CD14-positive monocyte (primary cell): ENCODE measurements around the gene TMOD1. TPM values are rescaled to one million over a fixed set of nuclear protein-coding genes. Genes with fewer than 3 reads are reported as not detected.

Source experiments
- DNase-seq, 3 donors: peaks; one replicate each; pipeline ENCODE4 v3.0.0-alpha.2; 2011 to 2022
- H2AFZ ChIP-seq: 2 replicates; pipeline ENCODE4 v1.6.0; 2012; ENCODE audit warnings: mild to moderate bottlenecking, low read depth, low read length, inconsistent platforms; ENCODE audit not compliant: insufficient read depth, poor library complexity, severe bottlenecking
- H3K27ac ChIP-seq, 2 donors: 1 replicate in 1 of 2; 2 replicates in 1 of 2; pipeline ENCODE4 v1.5.1; 2012 to 2013; ENCODE audit warnings: low read length in 2 of 2, control low read depth in 1 of 2, inconsistent platforms in 1 of 2, low read depth in 1 of 2, mild to moderate bottlenecking in 1 of 2
- H3K27me3 ChIP-seq, 2 donors: one replicate each; pipeline versions ENCODE4 v1.6.0 to v1.6.1; 2011 to 2013; ENCODE audit warnings: low read length in 2 of 2; ENCODE audit not compliant: control insufficient read depth in 2 of 2, insufficient read depth in 2 of 2
- H3K36me3 ChIP-seq, 2 donors: replicated peaks in 1 of 2; 1 replicate in 1 of 2; 2 replicates in 1 of 2; pipeline versions ENCODE4 v1.5.1 to v1.6.1; 2012 to 2013; ENCODE audit warnings: low read length in 2 of 2, control low read depth in 1 of 2, inconsistent platforms in 1 of 2, mild to moderate bottlenecking in 1 of 2; ENCODE audit not compliant: insufficient read depth in 2 of 2, control insufficient read depth in 1 of 2
- H3K4me1 ChIP-seq, 2 donors: 1 replicate in 1 of 2; 2 replicates in 1 of 2; pipeline versions ENCODE4 v1.5.1 to v1.6.1; 2012 to 2013; ENCODE audit warnings: low read length in 2 of 2, control low read depth in 1 of 2, inconsistent platforms in 1 of 2, mild to moderate bottlenecking in 1 of 2, moderate library complexity in 1 of 2; ENCODE audit not compliant: insufficient read depth in 2 of 2, control insufficient read depth in 1 of 2
- H3K4me2 ChIP-seq: replicated peaks from 2 replicates; pipeline ENCODE3; 2012; ENCODE audit warnings: low read length, moderate library complexity, mild to moderate bottlenecking; ENCODE audit not compliant: poor library complexity, severe bottlenecking; ENCODE audit errors: extremely low read depth
- H3K4me3 ChIP-seq, 3 experiments: fragments of 200-600 bp in 1 of 3; sonication (generic) in 1 of 3; replicated peaks in 1 of 3; 1 replicate in 2 of 3; 2 replicates in 1 of 3; pipeline ENCODE4 v1.5.1; 2011 to 2013; ENCODE audit warnings: low read length in 3 of 3, mild to moderate bottlenecking in 3 of 3, control low read depth in 2 of 3, low read depth in 2 of 3, inconsistent platforms in 1 of 3, moderate library complexity in 1 of 3
- H3K79me2 ChIP-seq: 2 replicates; pipeline ENCODE4 v1.6.0; 2012; ENCODE audit warnings: mild to moderate bottlenecking, control low read depth, inconsistent platforms, low read length, moderate library complexity; ENCODE audit not compliant: insufficient read depth
- H3K9ac ChIP-seq: 2 replicates; pipeline ENCODE4 v1.6.0; 2017; ENCODE audit warnings: low read length, mild to moderate bottlenecking; ENCODE audit not compliant: insufficient read depth, poor library complexity, severe bottlenecking
- H3K9me3 ChIP-seq, 2 donors: replicated peaks in 1 of 2; 1 replicate in 1 of 2; 2 replicates in 1 of 2; pipeline versions ENCODE4 v1.5.1 to v1.6.1; 2012 to 2013; ENCODE audit warnings: low read length in 2 of 2, control low read depth in 1 of 2; ENCODE audit not compliant: control insufficient read depth in 1 of 2, insufficient read depth in 1 of 2
- H4K20me1 ChIP-seq: 2 replicates; pipeline ENCODE4 v1.6.0; 2012; ENCODE audit warnings: mild to moderate bottlenecking, low read length, control low read depth, moderate library complexity; ENCODE audit not compliant: insufficient read depth
- H3K27ac Mint-ChIP-seq, 7 donors: one replicate each; pipeline ENCODE4 v1.8.0; 2020; ENCODE audit warnings: mild to moderate bottlenecking in 7 of 7, mixed read lengths in 7 of 7, moderate library complexity in 6 of 7, inconsistent platforms in 2 of 7
- H3K27me3 Mint-ChIP-seq, 3 donors: one replicate each; pipeline ENCODE4 v1.8.0; 2021 to 2022; ENCODE audit warnings: low read depth in 3 of 3, mild to moderate bottlenecking in 3 of 3, mixed read lengths in 3 of 3, moderate library complexity in 3 of 3, inconsistent platforms in 1 of 3
- H3K36me3 Mint-ChIP-seq, 2 donors: one replicate each; pipeline ENCODE4 v1.8.0; 2020; ENCODE audit warnings: mixed read lengths in 2 of 2, inconsistent platforms in 1 of 2, mild to moderate bottlenecking in 1 of 2
- H3K4me1 Mint-ChIP-seq: one replicate; pipeline ENCODE4 v1.8.0; 2020; ENCODE audit warnings: mild to moderate bottlenecking, mixed read lengths
- H3K4me3 Mint-ChIP-seq, 2 donors: one replicate each; pipeline ENCODE4 v1.8.0; 2020; ENCODE audit warnings: mild to moderate bottlenecking in 2 of 2, mixed read lengths in 2 of 2, moderate library complexity in 1 of 2
- H3K9me3 Mint-ChIP-seq, 7 donors: one replicate each; pipeline ENCODE4 v1.8.0; 2020 to 2022; ENCODE audit warnings: mixed read lengths in 7 of 7, mild to moderate bottlenecking in 6 of 7, moderate library complexity in 6 of 7, inconsistent platforms in 2 of 7
- WGBS: methylation state at CpG from one replicate; pipeline ENCODE4 v1.1.5; 2013; ENCODE audit warnings: missing lambda C conversion rate; ENCODE audit not compliant: insufficient coverage; 5-methylcytosine and 5-hydroxymethylcytosine counted together
- intact Hi-C, 2 donors: fragments of 100-400 bp; cut with micrococcal nuclease; formaldehyde crosslinking; loops; one replicate each; pipeline versions ENCODE4 v1.15.0 to v1.15.1; 2023
- polyA plus RNA-seq, 3 donors: library from polyadenylated mRNA; depleted of rRNA in 1 of 3; unstranded in 2 of 3; stranded (reverse) in 1 of 3; fragments of 300-500 nt in 2 of 3; fragments of >200 nt in 1 of 3; fragmentation: Illumina TruSeq in 2 of 3; gene quantifications; 1 replicate in 2 of 3; 2 replicates in 1 of 3; pipeline ENCODE4 v1.2.3, GENCODE V29; 2012 to 2021
- TF ChIP-seq, protein P1 (sequence below): fragments of 200-600 bp; IDR thresholded peaks from one replicate; pipeline ENCODE4 v1.8.0; 2022; ENCODE audit warnings: antibody characterized with exemption, mild to moderate bottlenecking

TMOD1 gene
- polyA plus RNA-seq, 3 donors, result 0.09 to 0.81 (median 0.59) TPM

DNA sequence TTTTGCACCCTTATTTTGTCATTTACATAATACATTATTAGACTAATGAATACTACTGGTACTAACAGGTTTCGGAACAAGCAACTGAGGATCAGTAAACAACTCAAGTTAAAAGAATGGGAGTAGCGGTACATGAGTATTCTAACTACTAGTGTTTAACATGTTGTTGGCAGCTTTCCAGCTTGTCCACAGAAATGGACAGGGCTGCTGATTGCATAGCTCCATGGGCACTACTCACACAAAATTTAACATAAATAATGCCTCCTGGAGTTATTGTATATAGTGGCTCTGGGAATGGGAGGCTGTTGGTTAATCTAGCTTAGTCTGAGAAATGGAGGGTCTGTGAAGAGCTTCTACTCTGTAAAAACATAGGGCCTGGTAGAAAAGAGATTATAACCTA lies 138.9 kb downstream of the TMOD1 start:
- no peaks in the 10 kb centered on the region for H3K27me3 Mint-ChIP-seq
- no peak overlapping the region for H3K4me3 Mint-ChIP-seq
- Histone ChIP-seq H3K27ac (no peak overlapping the region), H3K9ac (no peak overlapping the region), H3K79me2 (peaks cover 63% of the 10 kb centered on the region), H3K4me2 (no peak overlapping the region), H3K4me1 (peaks cover under 1 to 9% of the 10 kb centered on the region in 2 donors), H3K36me3 (peaks cover 43 to 52% of the 10 kb centered on the region in 2 donors), H3K27me3 (no peaks in the 10 kb centered on the region), H2AFZ (no peak overlapping the region), H3K9me3 (no peaks in the 10 kb centered on the region), H4K20me1 (peaks cover 41% of the 10 kb centered on the region), H3K4me3 (no peak overlapping the region)
- no peak overlapping the region for H3K27ac Mint-ChIP-seq
- H3K9me3 Mint-ChIP-seq, result no peaks in the 10 kb centered on the region
- intact Hi-C loops, result no loop called here
- peaks cover 27% of the 10 kb centered on the region for H3K4me1 Mint-ChIP-seq
- TF ChIP-seq, protein P1, sequence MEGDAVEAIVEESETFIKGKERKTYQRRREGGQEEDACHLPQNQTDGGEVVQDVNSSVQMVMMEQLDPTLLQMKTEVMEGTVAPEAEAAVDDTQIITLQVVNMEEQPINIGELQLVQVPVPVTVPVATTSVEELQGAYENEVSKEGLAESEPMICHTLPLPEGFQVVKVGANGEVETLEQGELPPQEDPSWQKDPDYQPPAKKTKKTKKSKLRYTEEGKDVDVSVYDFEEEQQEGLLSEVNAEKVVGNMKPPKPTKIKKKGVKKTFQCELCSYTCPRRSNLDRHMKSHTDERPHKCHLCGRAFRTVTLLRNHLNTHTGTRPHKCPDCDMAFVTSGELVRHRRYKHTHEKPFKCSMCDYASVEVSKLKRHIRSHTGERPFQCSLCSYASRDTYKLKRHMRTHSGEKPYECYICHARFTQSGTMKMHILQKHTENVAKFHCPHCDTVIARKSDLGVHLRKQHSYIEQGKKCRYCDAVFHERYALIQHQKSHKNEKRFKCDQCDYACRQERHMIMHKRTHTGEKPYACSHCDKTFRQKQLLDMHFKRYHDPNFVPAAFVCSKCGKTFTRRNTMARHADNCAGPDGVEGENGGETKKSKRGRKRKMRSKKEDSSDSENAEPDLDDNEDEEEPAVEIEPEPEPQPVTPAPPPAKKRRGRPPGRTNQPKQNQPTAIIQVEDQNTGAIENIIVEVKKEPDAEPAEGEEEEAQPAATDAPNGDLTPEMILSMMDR, result no peak
- DNase-seq, result no peak
- H3K36me3 Mint-ChIP-seq, result peaks cover 47 to 48% of the 10 kb centered on the region in 2 donors
- WGBS, result 100% methylated on average over 1 of the region's 2 CpGs

GRCh38 chr9:97645720-97646119 lies 144.3 kb downstream of the TMOD1 start:
- Histone ChIP-seq H3K4me1 (no peaks in the 10 kb centered on the region), H3K27me3 (no peaks in the 10 kb centered on the region), H3K79me2 (peaks cover 17% of the 10 kb centered on the region), H3K27ac (no peak overlapping the region), H3K9me3 (no peaks in the 10 kb centered on the region), H3K4me3 (no peak overlapping the region), H3K9ac (no peak overlapping the region), H2AFZ (no peak overlapping the region), H3K36me3 (peaks cover 89 to 98% of the 10 kb centered on the region in 2 donors), H3K4me2 (no peak overlapping the region), H4K20me1 (peaks cover 5% of the 10 kb centered on the region)
- Mint-ChIP-seq H3K27ac (no peak overlapping the region), H3K4me1 (no peaks in the 10 kb centered on the region), H3K27me3 (no peaks in the 10 kb centered on the region), H3K36me3 (peaks cover 72 to 75% of the 10 kb centered on the region in 2 donors), H3K4me3 (no peak overlapping the region), H3K9me3 (no peaks in the 10 kb centered on the region)
- DNase-seq, result no peak
- intact Hi-C loops, result no loop called here
- TF ChIP-seq, protein P1, result no peak
